GM12878 (cell line): ENCODE results near the gene ADAT3. TPM values are rescaled to one million over a fixed set of nuclear protein-coding genes. Genes with fewer than 3 reads are reported as not detected.

ENCODE experiments used
- ATAC-seq: fragments of 200-7000 bp; cut with Tn5 transposase; 3 replicates; pipeline ENCODE4 v1.9.1; 2020; ENCODE audit warnings: mild to moderate bottlenecking, moderate library complexity
- Bru-seq: library from RNA; stranded (reverse); fragments of 400-500 nt; gene quantifications from one replicate; lab custom pipeline; 2021; lab: Mats Ljungman, UMichigan
- BruChase-seq, 2 experiments: library from RNA; stranded (reverse); fragments of 400-500 nt; gene quantifications; one replicate each; lab custom pipeline; 2021; lab: Mats Ljungman, UMichigan
- BruUV-seq: library from RNA; stranded (reverse); fragments of 400-500 nt; replicated peaks from 2 replicates; lab custom pipeline; 2021; lab: Mats Ljungman, UMichigan
- CTCF ChIA-PET: fragments of 300-600 bp; sonication (Branson Sonifier 250); formaldehyde crosslinking; extraction: SDS; loops from one replicate; lab custom pipeline; 2021; ENCODE audit warnings: inconsistent platforms; lab: Yijun Ruan, JAX
- POLR2A ChIA-PET: fragments of 350-600 bp; formaldehyde crosslinking; extraction: SDS; loops from one replicate; lab custom pipeline; 2021; ENCODE audit warnings: inconsistent platforms; lab: Charles Lee
- RAD21 ChIA-PET: fragments of 300-600 bp; sonication (Branson Sonifier 250); formaldehyde crosslinking; loops from one replicate; lab custom pipeline; 2023; ENCODE audit warnings: antibody characterized with exemption; ENCODE audit not compliant: unreplicated experiment; lab: Charles Lee
- SMC1A ChIA-PET: fragments of 300-600 bp; sonication (Branson Sonifier 250); formaldehyde crosslinking; loops from one replicate; lab custom pipeline; 2023; ENCODE audit not compliant: unreplicated experiment, uncharacterized antibody; lab: Charles Lee
- DNase-seq: peaks from one replicate; pipeline ENCODE4 v3.0.0-alpha.2; 2011; ENCODE audit warnings: low read depth, low spot score
- FAIRE-seq: peaks from 3 replicates; lab custom pipeline; 2011; peaks lifted over from hg19 to GRCh38; lab: Jason Lieb, UNC
- H2AFZ ChIP-seq: 2 replicates; pipeline ENCODE4 v1.6.0; 2011; ENCODE audit warnings: low read depth, low read length, control low read depth; ENCODE audit not compliant: control insufficient read depth
- H3K27ac ChIP-seq: 2 replicates; pipeline ENCODE4 v1.5.1; 2011; ENCODE audit warnings: control low read depth; ENCODE audit not compliant: control insufficient read depth, insufficient read depth
- H3K27me3 ChIP-seq, 2 experiments: replicated peaks in 1 of 2; 2 replicates each; pipeline versions ENCODE4 v1.6.0 to v1.6.1; 2011; ENCODE audit warnings: low read length in 1 of 2; ENCODE audit not compliant: control insufficient read depth in 2 of 2, insufficient read depth in 2 of 2
- H3K36me3 ChIP-seq, 2 experiments: 2 replicates each; pipeline ENCODE4 v1.5.1; 2011; ENCODE audit warnings: low read length in 1 of 2; ENCODE audit not compliant: control insufficient read depth in 2 of 2, insufficient read depth in 2 of 2
- H3K4me1 ChIP-seq: 2 replicates; pipeline ENCODE4 v1.6.1; 2011; ENCODE audit warnings: mild to moderate bottlenecking, low read length, moderate library complexity, mixed read lengths; ENCODE audit not compliant: control insufficient read depth, insufficient read depth
- H3K4me2 ChIP-seq: 2 replicates; pipeline ENCODE4 v1.6.0; 2011; ENCODE audit warnings: control low read depth; ENCODE audit not compliant: control insufficient read depth, insufficient read depth
- H3K4me3 ChIP-seq: fragments of 200-600 bp; sonication (generic); 2 replicates; pipeline ENCODE4 v1.5.1; 2016
- H3K79me2 ChIP-seq: 2 replicates; pipeline ENCODE4 v1.6.0; 2011; ENCODE audit warnings: low read length; ENCODE audit not compliant: control insufficient read depth, insufficient read depth
- H3K9ac ChIP-seq: 2 replicates; pipeline ENCODE4 v1.8.0; 2011; ENCODE audit warnings: low read length, control low read depth, mixed read lengths; ENCODE audit not compliant: control insufficient read depth, insufficient read depth
- H3K9me3 ChIP-seq: replicated peaks from 3 replicates; pipeline ENCODE4 v1.5.1; 2011; ENCODE audit warnings: mild to moderate bottlenecking, low read length; ENCODE audit not compliant: control insufficient read depth, insufficient read depth
- H4K20me1 ChIP-seq: 2 replicates; pipeline ENCODE4 v1.6.0; 2011; ENCODE audit not compliant: control insufficient read depth, insufficient read depth
- CBX5 ChIP-seq: sonication (generic); IDR thresholded peaks from 2 replicates; pipeline ENCODE4 v1.6.1; 2016; ENCODE audit warnings: low read depth, moderate library complexity, mild to moderate bottlenecking, inconsistent platforms
- FOXK2 ChIP-seq: fragments of 450-650 bp; IDR thresholded peaks from 2 replicates; pipeline ENCODE4 v1.6.1; 2017; ENCODE audit warnings: mild to moderate bottlenecking, moderate library complexity
- POU2F2 ChIP-seq: IDR thresholded peaks from 3 replicates; pipeline ENCODE4 v1.6.1; 2011; ENCODE audit warnings: low read depth, mild to moderate bottlenecking, low read length, borderline replicate concordance
- RAD21 ChIP-seq: IDR thresholded peaks from 2 replicates; pipeline ENCODE4 v1.6.1; 2011; ENCODE audit warnings: mild to moderate bottlenecking, low read depth, low read length, moderate library complexity; ENCODE audit not compliant: insufficient read depth
- SIX5 ChIP-seq: IDR thresholded peaks from 2 replicates; pipeline ENCODE4 v1.6.1; 2011; ENCODE audit warnings: mild to moderate bottlenecking, low read depth, low read length, moderate library complexity; ENCODE audit not compliant: severe bottlenecking
- TARDBP ChIP-seq: IDR thresholded peaks from 2 replicates; pipeline ENCODE4 v1.6.1; 2016; ENCODE audit warnings: borderline replicate concordance
- TCF3 ChIP-seq: IDR thresholded peaks from 2 replicates; pipeline ENCODE4 v1.6.1; 2012; ENCODE audit warnings: low read depth, mild to moderate bottlenecking, low read length, borderline replicate concordance; ENCODE audit not compliant: insufficient read depth
- ZNF274 ChIP-seq: IDR thresholded peaks from one replicate; pipeline ENCODE4 v1.8.0; 2011; ENCODE audit not compliant: insufficient read length, insufficient read depth
- ZNF592 ChIP-seq: fragments of 450-650 bp; IDR thresholded peaks from 2 replicates; pipeline ENCODE4 v1.6.1; 2017; ENCODE audit warnings: mild to moderate bottlenecking, moderate library complexity
- WGBS: methylation state at CpG from one replicate; pipeline ENCODE4 v1.1.6; 2016; ENCODE audit warnings: low lambda C conversion rate; ENCODE audit not compliant: insufficient replicate concordance, insufficient coverage; ENCODE audit errors: missing lambda C conversion rate; 5-methylcytosine and 5-hydroxymethylcytosine counted together
- in situ Hi-C: fragments of 300-500 bp; cut with MboI; formaldehyde crosslinking; loops from 9 replicates; pipeline ENCODE4 v1.14.3; 2018; ENCODE audit warnings: mixed read lengths
- intact Hi-C: fragments of 100-400 bp; cut with micrococcal nuclease; formaldehyde crosslinking; loops from one replicate; pipeline ENCODE4 v1.14.2; 2022; ENCODE audit not compliant: unreplicated experiment
- long read RNA-seq, 2 experiments: library from polyadenylated mRNA; unstranded; transcript quantifications; one replicate each; pipeline ENCODE4 v2.0.0, GENCODE V29; 2019 to 2020
- polyA minus RNA-seq, 3 experiments: library from RNA; depleted of rRNA, polyadenylated mRNA; stranded (reverse); fragments of >200 nt; gene quantifications; 2 replicates each; pipeline ENCODE4 v1.2.3, GENCODE V29; 2011
- polyA plus RNA-seq, 11 experiments: library from polyadenylated mRNA; depleted of rRNA in 4 of 11; unstranded in 6 of 11; stranded (reverse) in 5 of 11; fragments of >200 nt; fragmentation: Nextera tagmentation in 4 of 11; fragmentation: Illumina TruSeq in 1 of 11; extraction: Ambion mirVana in 4 of 11; extraction: Trizol in 1 of 11; gene quantifications; 1 replicate in 1 of 11; 2 replicates in 10 of 11; pipeline versions ENCODE4 v1.2.1 to v1.2.3, GENCODE V29; 2011 to 2016; ENCODE audit warnings: inconsistent platforms in 2 of 11, missing spikeins in 2 of 11, low read depth in 1 of 11
- total RNA-seq, 4 experiments: library from RNA; depleted of rRNA in 3 of 4; stranded (reverse); fragments of >200 nt in 3 of 4; fragmentation: Illumina TruSeq in 1 of 4; extraction: Trizol in 1 of 4; gene quantifications; 2 replicates each; pipeline versions ENCODE4 v1.2.1 to v1.2.3, GENCODE V29; 2013 to 2021
- TF ChIP-seq, protein P1 (sequence below): fragments of 450-650 bp; IDR thresholded peaks from 2 replicates; pipeline ENCODE4 v1.6.1; 2017; ENCODE audit warnings: mild to moderate bottlenecking, low read depth, inconsistent platforms; ENCODE audit not compliant: poor library complexity, severe bottlenecking

The ADAT3 gene
- total RNA-seq (2013; cell fraction: nucleolus; rRNA removed) = 26.1 and 30.8 TPM in 2 replicates
- total RNA-seq (2014; rRNA removed) = 3.8 and 5.6 TPM in 2 replicates
- total RNA-seq (2014; rRNA removed; fragmentation: Illumina TruSeq; extraction: Trizol) = 0.27 TPM in 1 of 2 replicates, not detected in the other
- 11.6 and 11.8 TPM in 2 replicates for total RNA-seq (2021)
- 0.54 TPM for polyA plus RNA-seq (2011; ENCODE audit: low read depth)
- 0.13 and 0.46 TPM in 2 replicates for polyA plus RNA-seq (2011; rRNA removed)
- 1.1 and 2.1 TPM in 2 replicates for polyA plus RNA-seq (2011; cell fraction: cytosol; rRNA removed)
- polyA plus RNA-seq (2011; cell fraction: nucleus; rRNA removed) = 5.4 and 12.3 TPM in 2 replicates
- polyA plus RNA-seq (2012) = 3.0 and 3.7 TPM in 2 replicates
- not detected in 2 replicates for polyA plus RNA-seq (2014; fragmentation: Illumina TruSeq; extraction: Trizol)
- polyA plus RNA-seq (2014; fragmentation: Nextera tagmentation; extraction: Ambion mirVana) = not detected
- 11.0 and 13.2 TPM in 2 replicates for polyA plus RNA-seq (2014; rRNA removed)
- 1 to 10 TPM; 7.7 to 8.9 TPM for polyA plus RNA-seq (2016; fragmentation: Nextera tagmentation; extraction: Ambion mirVana)
- polyA minus RNA-seq (2011; rRNA and poly(A)+ RNA removed) = 0.62 TPM in 1 of 2 replicates, not detected in the other
- 1.1 and 1.5 TPM in 2 replicates for polyA minus RNA-seq (2011; cell fraction: cytosol; rRNA and poly(A)+ RNA removed)
- 1.9 and 4.9 TPM in 2 replicates for polyA minus RNA-seq (2011; cell fraction: nucleus; rRNA and poly(A)+ RNA removed)
- percentile 53 among the genes with signal in this experiment for Bru-seq, nascent RNA
- percentile 62 among the genes with signal in this experiment for BruChase-seq, experiment 1, labeled RNA remaining after a 6-hour chase
- percentile 69 among the genes with signal in this experiment for BruChase-seq, experiment 2, labeled RNA remaining after a 2-hour chase
- long read RNA-seq, experiment 1, transcript ADAT3-201 (2 exons, 1,620 nt) = major isoform, 9 of 17 reads
- long read RNA-seq, experiment 1, partial matches to known transcripts = 1 of 17 reads
- long read RNA-seq, experiment 1, other reads (novel, unspliced or antisense) = 7 of 17 reads
- long read RNA-seq, experiment 2 = 0 reads

- H3K9me3 ChIP-seq = no peaks in the 10 kb centered on the region
- H2AFZ ChIP-seq = peak within 1 kb of the TSS; percentile 72
- ATAC-seq = peak; percentile 96
- intact Hi-C loops (loop anchor here (1.0 to 10.0 kb wide), 3 partner anchors 41 to 190 kb away; partner anchors contain the start of genes BTBD2, IZUMO4 and MOB3A), in situ Hi-C loops (no loop called here)
- RAD21 ChIA-PET = interaction anchor here (0.9 to 2.0 kb wide), 3 partner anchors 8 to 37 kb away, joined by 3 to 5 read pairs (median 5); no protein-coding TSS in a partner anchor
- peak within 1 kb of the TSS; percentile 93 for H3K4me2 ChIP-seq
- peaks cover 37% of the 10 kb centered on the region for H3K4me1 ChIP-seq
- CTCF ChIA-PET = interaction anchor here (0.7 to 1.7 kb wide), 4 partner anchors 8 to 39 kb away, joined by 3 to 10 read pairs (median 4); no protein-coding TSS in a partner anchor
- 1% methylated on average over 75 of the region's 92 CpGs for WGBS
- H3K79me2 ChIP-seq = peaks cover 36% of the 10 kb centered on the region
- no peaks in the 10 kb centered on the region for H4K20me1 ChIP-seq
- POLR2A ChIA-PET = interaction anchor here (0.6 to 2.0 kb wide), 4 partner anchors 20 to 48 kb away, joined by 3 to 9 read pairs (median 6); partner anchors contain the start of gene ABHD17A
- FAIRE-seq = peak; percentile 99
- TSS peak; percentile 80 for BruUV-seq
- H3K27me3 ChIP-seq = no peaks in the 10 kb centered on the region
- SMC1A ChIA-PET = interaction anchor here (0.9 to 1.2 kb wide), 2 partner anchors 21 to 23 kb away, joined by 3 to 6 read pairs; partner anchors contain the start of gene ABHD17A
- peak within 1 kb of the TSS; percentile 96 for H3K27ac ChIP-seq
- peak within 1 kb of the TSS; percentile 85 for H3K9ac ChIP-seq
- DNase-seq = peak; percentile 94
- peak within 1 kb of the TSS; percentile 81 for H3K4me3 ChIP-seq
- H3K36me3 ChIP-seq = no peaks in the 10 kb centered on the region
- TF ChIP-seq TARDBP (peak; percentile 92; the same call in 1 of the 2 replicates), CBX5 (no peak), FOXK2 (no peak), TCF3 (peak; percentile 89), ZNF274 (no peak), POU2F2 (peak; percentile 34; the same call in 1 of the 3 replicates), ZNF592 (peak; percentile 69; the same call in 1 of the 2 replicates), SIX5 (peak; percentile 93), RAD21 (no peak)
- TF ChIP-seq, protein P1, sequence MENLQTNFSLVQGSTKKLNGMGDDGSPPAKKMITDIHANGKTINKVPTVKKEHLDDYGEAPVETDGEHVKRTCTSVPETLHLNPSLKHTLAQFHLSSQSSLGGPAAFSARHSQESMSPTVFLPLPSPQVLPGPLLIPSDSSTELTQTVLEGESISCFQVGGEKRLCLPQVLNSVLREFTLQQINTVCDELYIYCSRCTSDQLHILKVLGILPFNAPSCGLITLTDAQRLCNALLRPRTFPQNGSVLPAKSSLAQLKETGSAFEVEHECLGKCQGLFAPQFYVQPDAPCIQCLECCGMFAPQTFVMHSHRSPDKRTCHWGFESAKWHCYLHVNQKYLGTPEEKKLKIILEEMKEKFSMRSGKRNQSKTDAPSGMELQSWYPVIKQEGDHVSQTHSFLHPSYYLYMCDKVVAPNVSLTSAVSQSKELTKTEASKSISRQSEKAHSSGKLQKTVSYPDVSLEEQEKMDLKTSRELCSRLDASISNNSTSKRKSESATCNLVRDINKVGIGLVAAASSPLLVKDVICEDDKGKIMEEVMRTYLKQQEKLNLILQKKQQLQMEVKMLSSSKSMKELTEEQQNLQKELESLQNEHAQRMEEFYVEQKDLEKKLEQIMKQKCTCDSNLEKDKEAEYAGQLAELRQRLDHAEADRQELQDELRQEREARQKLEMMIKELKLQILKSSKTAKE = no peak
These were observed at the start of gene ADAT3, which contains the start of gene SCAMP4 for GRCh38 chr19:1905110-1905862. TSS of gene ADAT3 (plus strand) at chr19:1905399. CDS start at chr19:1912048, 6,649 bp downstream. TSS of gene SCAMP4 (plus strand) at chr19:1905399. CDS start at chr19:1915020, 9,621 bp downstream.
